ENCODE results near the gene NLRP9. TPM values are rescaled to one million over a fixed set of nuclear protein-coding genes. Genes with fewer than 3 reads are reported as not detected.

The NLRP9 gene
- total and polyA plus RNA-seq, 5 donors: not detected

DNA sequence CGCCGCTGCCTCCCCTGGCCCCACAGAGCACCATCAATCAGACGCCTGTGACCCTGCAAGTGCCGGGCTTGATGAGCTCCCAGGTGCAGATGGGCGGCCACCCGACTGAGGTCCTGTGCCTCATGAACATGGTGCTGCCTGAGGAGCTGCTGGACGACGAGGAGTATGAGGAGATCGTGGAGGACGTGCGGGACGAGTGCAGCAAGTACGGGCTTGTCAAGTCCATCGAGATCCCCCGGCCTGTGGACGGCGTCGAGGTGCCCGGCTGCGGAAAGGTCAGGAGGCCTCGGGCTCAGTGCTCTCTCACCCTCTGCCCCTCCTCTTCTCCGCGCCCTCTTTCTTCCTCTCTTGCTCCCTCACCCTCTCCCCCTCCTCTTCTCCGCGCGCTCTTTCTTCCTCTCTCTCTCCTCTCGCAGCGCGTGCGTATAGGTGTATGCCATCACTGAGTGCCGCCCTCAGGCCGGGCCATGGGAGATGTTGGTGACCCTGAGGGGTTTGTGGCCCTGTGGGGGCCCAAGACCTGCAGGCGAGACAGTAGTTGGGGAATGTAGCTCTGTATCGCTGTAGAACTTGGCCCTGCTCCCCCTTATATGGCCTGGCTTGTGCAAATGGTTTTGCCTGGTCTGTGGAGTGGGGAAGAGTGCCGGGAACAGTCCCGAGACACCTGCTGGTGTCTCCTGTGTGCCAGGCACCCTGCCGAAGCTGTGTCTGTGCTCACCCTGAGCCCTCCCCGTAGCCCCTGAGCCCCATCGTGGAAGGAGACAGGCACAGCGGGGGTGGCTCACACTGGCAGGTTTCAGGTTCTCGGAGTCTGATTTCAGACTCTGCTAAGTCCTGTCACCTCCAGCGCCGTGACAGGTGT, 68.6 kb downstream of the NLRP9 start:
- intact Hi-C loops (cut with DNase I): no loop called here
- H3K4me1 ChIP-seq (ENCODE audit: control insufficient read depth, insufficient read depth, low read length): no peaks in the 10 kb centered on the region
- ATAC-seq (no peak), DNase-seq (no peak)
- H3K4me3 ChIP-seq (ENCODE audit: low read length): no peak overlapping the region
- H3K27me3 ChIP-seq (ENCODE audit: control insufficient read depth, insufficient read depth): no peaks in the 10 kb centered on the region
- 86% methylated on average over 43 of the region's 43 CpGs for WGBS
- H3K9me3 ChIP-seq (ENCODE audit: control insufficient read depth, low read length): no peaks in the 10 kb centered on the region
- H3K27ac ChIP-seq (ENCODE audit: low read length): no peak overlapping the region

DNA sequence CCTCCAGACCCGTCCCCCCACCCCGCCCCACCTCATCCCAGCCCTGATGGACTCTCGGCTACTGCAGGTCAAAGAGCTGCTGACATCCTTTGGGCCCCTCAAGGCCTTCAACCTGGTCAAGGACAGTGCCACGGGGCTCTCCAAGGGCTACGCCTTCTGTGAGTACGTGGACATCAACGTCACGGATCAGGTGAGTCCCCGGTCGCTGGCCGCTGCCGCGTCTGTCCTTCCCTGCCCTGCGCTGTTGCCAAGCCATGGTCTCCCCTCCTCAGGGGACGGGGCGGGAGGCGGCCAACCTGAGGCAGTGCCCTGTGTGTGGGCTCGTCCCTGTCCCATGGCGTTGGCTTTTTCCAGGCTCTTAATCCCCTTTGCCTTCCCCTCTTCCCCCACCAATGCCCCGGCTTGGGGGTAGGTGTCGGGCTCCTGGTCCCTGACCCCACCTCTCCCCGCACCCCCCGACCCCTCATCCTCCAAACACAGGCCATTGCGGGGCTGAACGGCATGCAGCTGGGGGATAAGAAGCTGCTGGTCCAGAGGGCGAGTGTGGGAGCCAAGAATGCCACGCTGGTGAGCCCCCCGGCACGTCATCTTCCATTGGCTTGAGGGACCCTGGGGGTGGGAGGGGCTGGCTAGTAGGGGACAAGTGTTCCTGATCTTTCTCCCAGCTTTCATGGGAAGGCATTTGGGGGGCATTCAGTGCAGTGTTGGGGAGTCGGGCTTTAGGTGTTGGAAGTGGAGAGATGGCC, 69.4 kb downstream of the NLRP9 start:
- Histone ChIP-seq H3K27ac (ENCODE audit: low read length) (no peak overlapping the region), H3K27me3 (ENCODE audit: control insufficient read depth, insufficient read depth) (no peaks in the 10 kb centered on the region), H3K4me1 (ENCODE audit: control insufficient read depth, insufficient read depth, low read length) (no peaks in the 10 kb centered on the region), H3K4me3 (ENCODE audit: low read length) (no peak overlapping the region), H3K9me3 (ENCODE audit: control insufficient read depth, low read length) (no peaks in the 10 kb centered on the region)
- no peak for DNase-seq
- no peak for ATAC-seq
- 84% methylated on average over 30 of the region's 30 CpGs for WGBS
- intact Hi-C loops (cut with DNase I): no loop called here

DNA sequence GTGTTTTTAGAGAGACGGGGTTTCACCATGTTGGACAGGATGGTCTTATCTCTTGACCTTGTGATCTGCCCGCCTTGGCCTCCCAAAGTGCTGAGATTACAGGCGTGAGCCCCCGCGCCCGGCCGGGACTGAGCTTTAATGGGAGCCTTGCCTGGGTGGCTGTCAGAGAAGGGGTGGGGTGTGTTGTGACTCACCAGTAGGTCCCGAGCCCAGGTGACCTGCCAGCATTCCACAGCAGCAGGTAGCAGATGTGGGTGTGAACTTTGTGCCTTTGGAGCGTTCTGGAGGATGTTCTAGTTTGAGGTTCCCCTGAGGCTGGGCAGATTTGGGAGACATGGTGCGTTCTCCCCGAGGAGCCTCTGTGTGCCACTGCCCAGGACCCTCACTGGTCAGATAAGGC, 70.2 kb downstream of the NLRP9 start:
- DNase-seq (no peak), ATAC-seq (no peak)
- Histone ChIP-seq H3K27ac (ENCODE audit: low read length) (no peak overlapping the region), H3K9me3 (ENCODE audit: control insufficient read depth, low read length) (no peaks in the 10 kb centered on the region), H3K4me1 (ENCODE audit: control insufficient read depth, insufficient read depth, low read length) (no peaks in the 10 kb centered on the region), H3K27me3 (ENCODE audit: control insufficient read depth, insufficient read depth) (no peaks in the 10 kb centered on the region), H3K4me3 (ENCODE audit: low read length) (no peak overlapping the region)
- intact Hi-C loops (cut with DNase I): no loop called here
- 57% methylated on average over 11 of the region's 11 CpGs for WGBS

DNA sequence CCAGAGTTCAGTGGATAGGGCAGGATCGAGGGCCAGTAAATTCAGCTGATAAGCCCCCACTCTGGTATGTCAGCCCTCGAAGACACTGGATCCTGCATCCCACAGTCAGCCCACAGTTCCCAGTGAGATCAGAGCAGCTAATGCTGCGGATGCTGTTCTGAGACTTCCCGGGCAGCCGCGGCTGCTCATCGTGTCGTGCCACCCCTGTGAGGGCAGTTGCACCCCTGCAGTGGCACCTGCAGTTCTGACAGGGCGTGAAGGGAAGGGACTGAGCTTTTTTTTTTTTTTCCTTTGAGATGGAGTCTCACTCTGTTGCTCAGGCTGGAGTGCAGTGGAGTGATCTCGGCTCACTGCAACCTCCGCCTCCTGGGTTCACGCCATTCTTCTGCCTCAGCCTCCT, 70.7 kb downstream of the NLRP9 start:
- Histone ChIP-seq H3K4me1 (ENCODE audit: control insufficient read depth, insufficient read depth, low read length) (no peaks in the 10 kb centered on the region), H3K27ac (ENCODE audit: low read length) (no peak overlapping the region), H3K4me3 (ENCODE audit: low read length) (no peak overlapping the region), H3K27me3 (ENCODE audit: control insufficient read depth, insufficient read depth) (no peaks in the 10 kb centered on the region), H3K9me3 (ENCODE audit: control insufficient read depth, low read length) (no peaks in the 10 kb centered on the region)
- ATAC-seq (no peak), DNase-seq (no peak)
- WGBS: 75% methylated on average over 12 of the region's 12 CpGs
- intact Hi-C loops (cut with DNase I): no loop called here

DNA sequence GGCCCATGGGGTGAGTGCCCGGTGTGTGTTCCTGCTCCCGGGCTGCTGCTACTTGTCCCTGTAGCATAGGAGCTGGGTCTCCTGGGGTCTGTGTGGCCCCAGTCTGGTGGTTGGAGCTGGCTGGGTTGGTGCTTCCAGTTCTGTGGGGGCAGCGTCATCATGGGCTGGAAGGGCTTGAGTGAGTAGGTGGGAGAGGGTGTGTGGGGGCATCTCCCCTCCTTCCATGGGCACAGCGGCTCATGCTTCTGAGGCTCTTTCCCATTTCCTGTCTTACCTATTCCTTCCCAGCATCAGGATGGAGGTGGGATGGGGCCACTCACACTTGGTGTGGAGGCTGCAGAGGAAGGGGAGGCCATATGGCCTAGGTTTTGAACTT, 71.2 kb downstream of the NLRP9 start:
- no peaks in the 10 kb centered on the region for H3K27me3 ChIP-seq (ENCODE audit: control insufficient read depth, insufficient read depth)
- no peak for DNase-seq
- H3K9me3 ChIP-seq (ENCODE audit: control insufficient read depth, low read length): no peaks in the 10 kb centered on the region
- H3K4me3 ChIP-seq (ENCODE audit: low read length): no peak overlapping the region
- H3K27ac ChIP-seq (ENCODE audit: low read length): no peak overlapping the region
- 86% methylated on average over 4 of the region's 4 CpGs for WGBS
- ATAC-seq: no peak
- intact Hi-C loops (cut with DNase I): no loop called here
- H3K4me1 ChIP-seq (ENCODE audit: control insufficient read depth, insufficient read depth, low read length): no peaks in the 10 kb centered on the region

DNA sequence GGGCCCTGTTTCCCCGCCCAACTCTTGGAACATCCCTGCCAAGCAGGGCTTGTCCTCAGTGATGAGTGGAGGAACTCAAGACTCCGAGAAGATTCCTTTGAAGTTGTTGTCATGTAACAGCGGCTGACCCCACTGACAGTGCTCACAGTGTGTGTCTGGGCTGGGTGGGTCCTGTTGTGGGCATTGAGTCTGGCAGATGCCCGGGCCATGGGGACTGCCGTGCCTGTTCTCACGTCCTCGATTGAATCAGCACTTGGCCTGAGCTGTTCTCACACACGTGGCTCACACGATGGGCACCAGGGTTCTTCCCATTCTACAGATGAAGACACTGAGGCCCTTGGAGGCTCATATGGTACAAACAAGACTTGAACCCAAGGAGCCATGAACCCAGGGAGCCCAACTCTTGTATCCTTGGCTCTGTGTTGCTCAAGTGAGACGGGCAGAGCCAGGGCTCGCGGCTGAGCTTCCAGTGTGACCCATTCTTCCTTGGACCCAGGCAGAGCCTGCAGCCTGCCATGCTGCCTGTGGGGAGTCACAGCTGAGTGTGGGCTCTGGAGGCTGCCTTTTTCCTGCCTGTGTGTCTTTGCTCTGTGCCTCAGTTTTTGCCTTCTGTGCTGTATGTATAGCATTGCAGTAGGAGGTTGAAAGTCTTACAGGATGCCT, 71.7 kb downstream of the NLRP9 start:
- H3K27me3 ChIP-seq (ENCODE audit: control insufficient read depth, insufficient read depth): no peaks in the 10 kb centered on the region
- 83% methylated on average over 12 of the region's 12 CpGs for WGBS
- no peak overlapping the region for H3K4me3 ChIP-seq (ENCODE audit: low read length)
- DNase-seq: no peak
- H3K27ac ChIP-seq (ENCODE audit: low read length): no peak overlapping the region
- intact Hi-C loops (cut with DNase I): no loop called here
- no peak for ATAC-seq
- H3K4me1 ChIP-seq (ENCODE audit: control insufficient read depth, insufficient read depth, low read length): no peaks in the 10 kb centered on the region
- H3K9me3 ChIP-seq (ENCODE audit: control insufficient read depth, low read length): no peaks in the 10 kb centered on the region

DNA sequence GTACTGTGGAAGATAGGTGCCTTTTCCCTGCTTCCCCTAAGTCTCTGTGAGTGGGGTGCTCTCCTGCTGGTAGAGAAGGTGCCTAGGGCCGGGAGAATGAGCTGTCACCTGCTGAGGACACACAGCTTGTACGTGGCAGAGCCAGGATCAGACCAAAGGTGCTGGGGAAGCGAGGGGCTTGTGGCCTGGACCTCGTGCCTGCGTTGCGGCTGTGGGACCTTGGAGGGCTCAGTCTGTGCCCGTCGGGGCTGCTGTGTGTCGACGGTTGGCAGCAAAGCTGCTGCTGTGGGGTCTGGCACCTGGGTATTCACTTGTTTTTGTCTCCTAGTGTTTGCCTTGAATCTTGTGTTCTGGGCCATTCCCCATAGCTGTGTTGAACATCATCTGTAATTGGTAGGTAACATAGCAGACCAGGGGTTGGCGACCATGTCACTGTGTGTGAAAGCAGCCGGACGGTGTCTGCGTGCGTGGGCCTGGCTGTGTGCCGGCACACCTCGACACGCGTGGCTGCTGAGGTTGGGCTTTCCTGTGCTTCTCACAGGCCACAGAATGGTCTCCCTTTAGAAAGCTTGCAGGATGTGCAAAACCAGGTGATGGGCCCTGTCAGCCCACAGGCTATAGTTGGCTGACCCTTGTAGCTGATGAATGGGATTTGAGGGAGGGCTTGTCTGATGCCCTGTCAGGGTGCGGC, 74.2 kb downstream of the NLRP9 start:
- WGBS: 85% methylated on average over 20 of the region's 20 CpGs
- no peak overlapping the region for H3K4me3 ChIP-seq (ENCODE audit: low read length)
- H3K27ac ChIP-seq (ENCODE audit: low read length): no peak overlapping the region
- no peaks in the 10 kb centered on the region for H3K27me3 ChIP-seq (ENCODE audit: control insufficient read depth, insufficient read depth)
- no peaks in the 10 kb centered on the region for H3K4me1 ChIP-seq (ENCODE audit: control insufficient read depth, insufficient read depth, low read length)
- ATAC-seq (no peak), DNase-seq (no peak)
- intact Hi-C loops (cut with DNase I): no loop called here
- H3K9me3 ChIP-seq (ENCODE audit: control insufficient read depth, low read length): no peaks in the 10 kb centered on the region

DNA sequence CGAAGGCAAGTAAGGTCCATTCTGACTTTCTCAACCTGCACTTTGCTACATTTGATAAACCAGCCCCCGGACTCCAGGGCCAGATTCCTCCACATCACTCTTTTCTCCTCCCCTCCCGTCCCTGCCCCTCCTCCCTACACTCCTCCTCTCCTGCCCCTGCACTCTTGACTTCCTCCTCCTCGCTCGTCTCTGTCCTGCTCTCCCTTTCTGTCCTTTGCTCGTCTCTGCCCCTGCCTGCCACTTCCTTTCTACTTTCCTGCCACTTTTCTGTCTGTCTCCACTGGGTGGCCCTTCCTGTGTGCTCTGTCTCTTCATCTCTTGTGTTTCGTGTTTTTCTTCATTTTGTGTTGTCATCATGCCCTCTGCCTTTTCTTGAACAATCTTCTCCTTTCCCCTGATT, 76.4 kb downstream of the NLRP9 start:
- 60% methylated on average over 7 of the region's 7 CpGs for WGBS
- intact Hi-C loops (cut with DNase I): no loop called here

DNA sequence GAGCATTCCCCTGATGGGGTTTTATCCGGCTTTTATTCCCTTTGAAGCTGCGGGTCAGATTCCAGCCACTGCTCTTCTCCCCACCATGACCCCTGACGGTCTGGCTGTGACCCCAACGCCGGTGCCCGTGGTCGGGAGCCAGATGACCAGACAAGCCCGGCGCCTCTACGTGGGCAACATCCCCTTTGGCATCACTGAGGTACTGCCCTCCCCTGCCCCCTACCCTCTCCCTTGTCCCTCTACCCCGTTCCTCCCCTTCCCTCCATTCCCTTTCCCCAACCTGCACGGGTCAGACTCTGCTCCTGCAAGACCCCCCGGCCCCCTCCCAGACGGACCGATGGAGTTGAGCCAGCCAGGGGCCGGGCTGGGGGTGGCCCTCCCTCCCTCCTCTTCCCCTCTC, 77.2 kb downstream of the NLRP9 start:
- Histone ChIP-seq H3K27ac (ENCODE audit: low read length) (no peak overlapping the region), H3K4me3 (ENCODE audit: low read length) (no peak overlapping the region), H3K4me1 (ENCODE audit: control insufficient read depth, insufficient read depth, low read length) (peaks cover 14% of the 10 kb centered on the region), H3K27me3 (ENCODE audit: control insufficient read depth, insufficient read depth) (no peaks in the 10 kb centered on the region), H3K9me3 (ENCODE audit: control insufficient read depth, low read length) (no peaks in the 10 kb centered on the region)
- WGBS: 69% methylated on average over 16 of the region's 16 CpGs
- no peak for ATAC-seq
- no peak for DNase-seq
- intact Hi-C loops (cut with DNase I): no loop called here

More for the DNA sequence above, 76.4 kb downstream of the NLRP9 start:
- no peak overlapping the region for H3K27ac ChIP-seq (ENCODE audit: low read length)
- peaks cover 11% of the 10 kb centered on the region for H3K4me1 ChIP-seq (ENCODE audit: control insufficient read depth, insufficient read depth, low read length)
- no peak overlapping the region for H3K4me3 ChIP-seq (ENCODE audit: low read length)
- DNase-seq (no peak), ATAC-seq (no peak)
- no peaks in the 10 kb centered on the region for H3K27me3 ChIP-seq (ENCODE audit: control insufficient read depth, insufficient read depth)
- H3K9me3 ChIP-seq (ENCODE audit: control insufficient read depth, low read length): no peaks in the 10 kb centered on the region

DNA sequence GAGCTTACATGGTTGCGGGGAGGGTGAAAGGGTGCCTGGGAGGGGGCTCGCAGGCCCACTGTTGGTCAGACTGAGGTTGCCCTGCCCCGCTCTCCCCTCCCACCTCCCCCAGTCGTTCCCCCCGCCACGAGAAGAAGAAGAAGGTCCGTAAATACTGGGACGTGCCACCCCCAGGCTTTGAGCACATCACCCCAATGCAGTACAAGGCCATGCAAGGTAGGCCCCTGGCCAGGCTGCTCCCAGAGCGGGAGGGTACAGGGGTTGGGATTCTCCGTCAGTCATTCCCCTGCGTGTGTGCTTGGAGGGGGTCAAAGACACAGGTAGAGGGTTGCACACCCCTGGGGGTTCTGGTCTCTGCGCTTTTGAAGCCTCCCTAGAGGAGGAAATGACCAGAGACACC, 77.8 kb downstream of the NLRP9 start:
- DNase-seq: no peak
- Histone ChIP-seq H3K27ac (ENCODE audit: low read length) (no peak overlapping the region), H3K4me1 (ENCODE audit: control insufficient read depth, insufficient read depth, low read length) (peaks cover 14% of the 10 kb centered on the region), H3K4me3 (ENCODE audit: low read length) (no peak overlapping the region), H3K27me3 (ENCODE audit: control insufficient read depth, insufficient read depth) (no peaks in the 10 kb centered on the region), H3K9me3 (ENCODE audit: control insufficient read depth, low read length) (no peaks in the 10 kb centered on the region)
- intact Hi-C loops (cut with DNase I): no loop called here
- 89% methylated on average over 12 of the region's 12 CpGs for WGBS
- ATAC-seq: no peak

DNA sequence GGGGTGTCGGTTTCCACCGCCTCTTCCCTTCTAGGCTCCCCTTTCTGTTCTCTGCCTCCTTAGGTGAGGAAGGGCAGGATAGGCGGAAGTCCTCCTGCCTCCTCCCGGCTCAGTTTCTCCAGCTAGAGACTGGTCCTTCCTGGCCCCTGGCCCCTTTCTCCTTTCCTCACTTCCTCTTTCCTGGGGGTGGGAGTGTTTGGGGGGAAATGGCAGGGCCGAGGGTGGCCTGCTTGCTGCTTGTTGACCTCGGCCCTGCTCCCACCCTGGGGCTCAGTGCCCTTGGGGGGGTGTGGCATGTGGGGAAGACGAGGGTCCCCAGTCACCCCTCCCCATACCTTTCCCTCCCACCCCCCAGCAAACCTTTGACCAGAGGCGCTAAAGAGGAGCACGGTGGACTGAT, 78.4 kb downstream of the NLRP9 start:
- Histone ChIP-seq H3K27ac (ENCODE audit: low read length) (no peak overlapping the region), H3K9me3 (ENCODE audit: control insufficient read depth, low read length) (no peaks in the 10 kb centered on the region), H3K27me3 (ENCODE audit: control insufficient read depth, insufficient read depth) (no peaks in the 10 kb centered on the region), H3K4me3 (ENCODE audit: low read length) (no peak overlapping the region), H3K4me1 (ENCODE audit: control insufficient read depth, insufficient read depth, low read length) (peaks cover 14% of the 10 kb centered on the region)
- WGBS: 65% methylated on average over 9 of the region's 9 CpGs
- intact Hi-C loops (cut with DNase I): no loop called here
- no peak for ATAC-seq
- DNase-seq: no peak
